A549 (cell line): ENCODE data around the gene PRR5L. TPM values are rescaled to one million over a fixed set of nuclear protein-coding genes. Genes with fewer than 3 reads are reported as not detected.

Experiments
- ATAC-seq, 2 experiments: fragments of 200-7000 bp in 1 of 2; fragments of >200 bp in 1 of 2; cut with Nextera tagmentation in 1 of 2; cut with Tn5 transposase in 1 of 2; 3 replicates each; pipeline versions ENCODE4 v1.8.0 to v1.9.1; 2018 to 2020; ENCODE audit warnings: mild to moderate bottlenecking in 1 of 2, moderate library complexity in 1 of 2
- CTCF ChIA-PET: fragments of 300-600 bp; sonication (Branson Sonifier 250); formaldehyde crosslinking; extraction: SDS; loops from one replicate; lab custom pipeline; 2021; ENCODE audit warnings: antibody characterized with exemption, inconsistent platforms; lab: Yijun Ruan, JAX
- POLR2A ChIA-PET: fragments of 350-600 bp; formaldehyde crosslinking; extraction: SDS; loops from one replicate; lab custom pipeline; 2021; ENCODE audit warnings: antibody characterized with exemption, inconsistent platforms; lab: Yijun Ruan, JAX
- DNase-seq, 2 experiments: peaks; one replicate each; pipeline versions ENCODE4 v3.0.0 to v3.0.0-alpha.2; 2011 to 2016; ENCODE audit warnings: low read depth in 1 of 2, low spot score in 1 of 2
- FAIRE-seq: peaks from 2 replicates; lab custom pipeline; 2011; peaks lifted over from hg19 to GRCh38; lab: Jason Lieb, UNC
- H3K27ac ChIP-seq, 2 experiments: fragments of >200 bp; sonication (Bioruptor Twin); formaldehyde crosslinking; 3 replicates each; pipeline ENCODE4 v1.5.1; 2016 to 2017
- H3K4me1 ChIP-seq: fragments of >200 bp; sonication (Bioruptor Twin); formaldehyde crosslinking; 3 replicates; pipeline ENCODE4 v1.6.1; 2016
- H3K4me2 ChIP-seq: fragments of >200 bp; sonication (Bioruptor Twin); formaldehyde crosslinking; 3 replicates; pipeline ENCODE4 v1.6.1; 2016
- H3K4me3 ChIP-seq: fragments of >200 bp; sonication (Bioruptor Twin); formaldehyde crosslinking; 3 replicates; pipeline ENCODE4 v1.5.1; 2016
- H3K9me3 ChIP-seq: fragments of >200 bp; sonication (Bioruptor Twin); formaldehyde crosslinking; 3 replicates; pipeline ENCODE4 v1.6.1; 2016
- CHD2 ChIP-seq: fragments of 150-350 bp; IDR thresholded peaks from 2 replicates; pipeline ENCODE4 v1.6.1; 2014; ENCODE audit warnings: low read length; ENCODE audit not compliant: partially characterized antibody
- CHD4 ChIP-seq: fragments of 200-600 bp; sonication (generic); IDR thresholded peaks from 2 replicates; pipeline ENCODE4 v1.6.1; 2016; ENCODE audit warnings: antibody characterized with exemption, mild to moderate bottlenecking, borderline replicate concordance
- EP300 ChIP-seq, 2 experiments: fragments of >200 bp; sonication (Bioruptor Twin); formaldehyde crosslinking; IDR thresholded peaks; 2 replicates in 1 of 2; 3 replicates in 1 of 2; pipeline ENCODE4 v1.6.1; 2016 to 2017
- FOSL2 ChIP-seq, 2 experiments: fragments of 450-650 bp in 1 of 2; fragments of >200 bp in 1 of 2; sonication (Bioruptor Twin) in 1 of 2; formaldehyde crosslinking; IDR thresholded peaks; 2 replicates each; pipeline versions ENCODE4 v1.5.0 to v1.6.1; 2016 to 2020; ENCODE audit warnings: mild to moderate bottlenecking in 1 of 2, moderate library complexity in 1 of 2
- GATA3 ChIP-seq: IDR thresholded peaks from 2 replicates; pipeline ENCODE4 v1.6.1; 2012; ENCODE audit warnings: borderline replicate concordance
- JUNB ChIP-seq: fragments of >200 bp; sonication (Bioruptor Twin); formaldehyde crosslinking; IDR thresholded peaks from 2 replicates; pipeline ENCODE4 v1.6.1; 2016
- KDM1A ChIP-seq: fragments of 200-600 bp; sonication (generic); IDR thresholded peaks from 2 replicates; pipeline ENCODE4 v1.6.1; 2016; ENCODE audit warnings: low read depth, mild to moderate bottlenecking
- MAFK ChIP-seq: fragments of 450-650 bp; IDR thresholded peaks from 2 replicates; pipeline ENCODE4 v1.6.1; 2014; ENCODE audit not compliant: partially characterized antibody
- MAZ ChIP-seq: fragments of 150-350 bp; IDR thresholded peaks from 2 replicates; pipeline ENCODE4 v1.6.1; 2014; ENCODE audit warnings: antibody characterized with exemption, low read depth, low read length, borderline replicate concordance
- RAD21 ChIP-seq, 2 experiments: fragments of >200 bp in 1 of 2; sonication (Bioruptor Twin) in 1 of 2; formaldehyde crosslinking in 1 of 2; IDR thresholded peaks in 1 of 2; conservative IDR thresholded peaks in 1 of 2; 2 replicates in 1 of 2; 3 replicates in 1 of 2; pipeline ENCODE4 v1.6.1; 2012 to 2018; ENCODE audit warnings: inconsistent platforms in 1 of 2
- RARB ChIP-seq: fragments of 250-450 bp; sonication (Bioruptor Pico); IDR thresholded peaks from 2 replicates; pipeline ENCODE4 v1.8.0; 2021; ENCODE audit warnings: mild to moderate bottlenecking, moderate library complexity
- TFCP2L1 ChIP-seq: fragments of 250-450 bp; sonication (Bioruptor Pico); IDR thresholded peaks from 2 replicates; pipeline ENCODE4 v1.5.0; 2021; ENCODE audit warnings: mild to moderate bottlenecking
- TP53 ChIP-seq: fragments of 250-450 bp; sonication (Bioruptor Pico); IDR thresholded peaks from 2 replicates; pipeline ENCODE4 v1.5.0; 2021; ENCODE audit warnings: mild to moderate bottlenecking, moderate library complexity
- ZC3H11A ChIP-seq: fragments of 450-650 bp; IDR thresholded peaks from 2 replicates; pipeline ENCODE4 v1.6.1; 2014; ENCODE audit warnings: antibody characterized with exemption, mild to moderate bottlenecking
- ZFP36 ChIP-seq: fragments of 450-650 bp; IDR thresholded peaks from 2 replicates; pipeline ENCODE4 v1.6.1; 2014; ENCODE audit warnings: borderline replicate concordance; ENCODE audit not compliant: partially characterized antibody
- ZNF302 ChIP-seq: fragments of 250-450 bp; sonication (Bioruptor Pico); IDR thresholded peaks from 2 replicates; pipeline ENCODE4 v1.9.0; 2021; ENCODE audit warnings: inconsistent platforms, mild to moderate bottlenecking, moderate library complexity
- ZSCAN20 ChIP-seq: fragments of 250-450 bp; sonication (Bioruptor Pico); IDR thresholded peaks from 2 replicates; pipeline ENCODE4 v1.8.0; 2022; ENCODE audit warnings: mild to moderate bottlenecking, moderate library complexity
- WGBS: methylation state at CpG from one replicate; pipeline ENCODE4 v1.1.6; 2017; ENCODE audit errors: missing lambda C conversion rate; 5-methylcytosine and 5-hydroxymethylcytosine counted together
- polyA plus RNA-seq, 4 experiments: library from polyadenylated mRNA; depleted of rRNA in 3 of 4; stranded (reverse); fragments of >200 nt; fragmentation: RNase III in 1 of 4; extraction: RNeasy Plus Mini Kit Qiagen cat#74134 plus additional on column Dnase treatment in 1 of 4; gene quantifications; 2 replicates in 3 of 4; 3 replicates in 1 of 4; pipeline ENCODE4 v1.2.3, GENCODE V29; 2011 to 2017
- TF ChIP-seq, protein P1 (sequence below): fragments of >200 bp; sonication (Bioruptor Twin); formaldehyde crosslinking; IDR thresholded peaks from 2 replicates; pipeline ENCODE4 v1.6.1; 2016
- TF ChIP-seq, protein P2 (sequence below): fragments of >200 bp; sonication (Bioruptor Twin); formaldehyde crosslinking; IDR thresholded peaks from 3 replicates; pipeline ENCODE4 v1.5.1; 2016
- TF ChIP-seq, protein P3 (sequence below): IDR thresholded peaks from 2 replicates; pipeline ENCODE4 v1.6.1; 2012; ENCODE audit warnings: low read depth, borderline replicate concordance
- TF ChIP-seq, protein P4 (sequence below): fragments of >200 bp; sonication (Bioruptor Twin); formaldehyde crosslinking; IDR thresholded peaks from 3 replicates; pipeline ENCODE4 v1.6.1; 2016
- TF ChIP-seq, protein P5 (sequence below): fragments of 200-600 bp; sonication (generic); IDR thresholded peaks from 2 replicates; pipeline ENCODE4 v1.6.1; 2016; ENCODE audit warnings: antibody characterized with exemption, mild to moderate bottlenecking, moderate library complexity
- TF ChIP-seq, protein P6 (sequence below): IDR thresholded peaks from 2 replicates; pipeline ENCODE4 v1.6.1; 2012
- TF ChIP-seq, protein P7 (sequence below): fragments of 150-350 bp; IDR thresholded peaks from 2 replicates; pipeline ENCODE4 v1.6.1; 2014; ENCODE audit warnings: low read depth, mild to moderate bottlenecking, low read length

Gene PRR5L
- polyA plus RNA-seq, 2 of the 4 experiments (the other 2 are of a cell fraction), result 6.9 to 12.1 TPM

DNA sequence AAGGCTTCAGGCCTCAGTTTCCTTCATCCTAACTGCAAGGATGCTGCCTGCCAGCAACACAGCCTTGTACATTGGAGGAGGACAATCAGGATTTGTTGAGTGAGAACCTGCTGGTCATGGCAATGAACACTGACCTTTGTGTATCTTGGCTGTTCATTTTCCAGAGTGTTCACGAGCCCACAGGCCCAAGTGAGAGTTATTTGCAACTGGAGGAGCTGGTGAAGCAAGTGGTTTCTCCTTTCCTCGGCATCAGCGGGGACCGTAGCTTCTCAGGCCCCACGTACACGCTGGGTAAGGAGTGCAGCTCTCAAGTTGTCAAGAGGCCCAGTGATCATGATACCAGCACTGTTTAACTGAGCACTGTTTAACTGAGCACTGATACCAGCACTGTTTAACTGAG is 155.0 kb downstream of the PRR5L start:
- Histone ChIP-seq H3K4me1 (peaks cover 41% of the 10 kb centered on the region), H3K4me2 (no peak overlapping the region)
- ATAC-seq, result no peak
- ChIA-PET POLR2A (no interaction called here), CTCF (interaction anchor here (0.8 to 2.7 kb wide), 3 partner anchors 13 to 75 kb away, joined by 3 to 9 read pairs (median 7); no protein-coding TSS in a partner anchor)
- no peak for FAIRE-seq
- TF ChIP-seq MAFK, result no peak
- TF ChIP-seq ZNF302 (CRISPR knock-in tag), result no peak
- no peak for TF ChIP-seq CHD4
- TF ChIP-seq MAZ, result no peak
- TF ChIP-seq, protein P1, sequence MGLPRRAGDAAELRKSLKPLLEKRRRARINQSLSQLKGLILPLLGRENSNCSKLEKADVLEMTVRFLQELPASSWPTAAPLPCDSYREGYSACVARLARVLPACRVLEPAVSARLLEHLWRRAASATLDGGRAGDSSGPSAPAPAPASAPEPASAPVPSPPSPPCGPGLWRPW, result no peak
- TF ChIP-seq RARB, result no peak
- TF ChIP-seq GATA3, result no peak
- no peak for TF ChIP-seq EP300 (IDR thresholded peaks at IDR 0.05)
- TF ChIP-seq ZSCAN20 (CRISPR knock-in tag), result no peak
- TF ChIP-seq FOSL2 (IDR thresholded peaks at IDR 0.05), result no peak
- no peak for TF ChIP-seq FOSL2 (CRISPR knock-in tag; IDR thresholded peaks at IDR 0.05)
- no peak for TF ChIP-seq ZFP36
- TF ChIP-seq, protein P2, sequence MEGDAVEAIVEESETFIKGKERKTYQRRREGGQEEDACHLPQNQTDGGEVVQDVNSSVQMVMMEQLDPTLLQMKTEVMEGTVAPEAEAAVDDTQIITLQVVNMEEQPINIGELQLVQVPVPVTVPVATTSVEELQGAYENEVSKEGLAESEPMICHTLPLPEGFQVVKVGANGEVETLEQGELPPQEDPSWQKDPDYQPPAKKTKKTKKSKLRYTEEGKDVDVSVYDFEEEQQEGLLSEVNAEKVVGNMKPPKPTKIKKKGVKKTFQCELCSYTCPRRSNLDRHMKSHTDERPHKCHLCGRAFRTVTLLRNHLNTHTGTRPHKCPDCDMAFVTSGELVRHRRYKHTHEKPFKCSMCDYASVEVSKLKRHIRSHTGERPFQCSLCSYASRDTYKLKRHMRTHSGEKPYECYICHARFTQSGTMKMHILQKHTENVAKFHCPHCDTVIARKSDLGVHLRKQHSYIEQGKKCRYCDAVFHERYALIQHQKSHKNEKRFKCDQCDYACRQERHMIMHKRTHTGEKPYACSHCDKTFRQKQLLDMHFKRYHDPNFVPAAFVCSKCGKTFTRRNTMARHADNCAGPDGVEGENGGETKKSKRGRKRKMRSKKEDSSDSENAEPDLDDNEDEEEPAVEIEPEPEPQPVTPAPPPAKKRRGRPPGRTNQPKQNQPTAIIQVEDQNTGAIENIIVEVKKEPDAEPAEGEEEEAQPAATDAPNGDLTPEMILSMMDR, result no peak
- TF ChIP-seq, protein P3, sequence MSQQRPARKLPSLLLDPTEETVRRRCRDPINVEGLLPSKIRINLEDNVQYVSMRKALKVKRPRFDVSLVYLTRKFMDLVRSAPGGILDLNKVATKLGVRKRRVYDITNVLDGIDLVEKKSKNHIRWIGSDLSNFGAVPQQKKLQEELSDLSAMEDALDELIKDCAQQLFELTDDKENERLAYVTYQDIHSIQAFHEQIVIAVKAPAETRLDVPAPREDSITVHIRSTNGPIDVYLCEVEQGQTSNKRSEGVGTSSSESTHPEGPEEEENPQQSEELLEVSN, result no peak
- TF ChIP-seq CHD2, result no peak
- TF ChIP-seq, protein P4, sequence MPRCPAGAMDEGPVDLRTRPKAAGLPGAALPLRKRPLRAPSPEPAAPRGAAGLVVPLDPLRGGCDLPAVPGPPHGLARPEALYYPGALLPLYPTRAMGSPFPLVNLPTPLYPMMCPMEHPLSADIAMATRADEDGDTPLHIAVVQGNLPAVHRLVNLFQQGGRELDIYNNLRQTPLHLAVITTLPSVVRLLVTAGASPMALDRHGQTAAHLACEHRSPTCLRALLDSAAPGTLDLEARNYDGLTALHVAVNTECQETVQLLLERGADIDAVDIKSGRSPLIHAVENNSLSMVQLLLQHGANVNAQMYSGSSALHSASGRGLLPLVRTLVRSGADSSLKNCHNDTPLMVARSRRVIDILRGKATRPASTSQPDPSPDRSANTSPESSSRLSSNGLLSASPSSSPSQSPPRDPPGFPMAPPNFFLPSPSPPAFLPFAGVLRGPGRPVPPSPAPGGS, result no peak
- TF ChIP-seq RAD21 (conservative IDR thresholded peaks at IDR 0.05 in 1 of 2, IDR thresholded peaks at IDR 0.05 in 1 of 2), result no peak
- TF ChIP-seq, protein P5, sequence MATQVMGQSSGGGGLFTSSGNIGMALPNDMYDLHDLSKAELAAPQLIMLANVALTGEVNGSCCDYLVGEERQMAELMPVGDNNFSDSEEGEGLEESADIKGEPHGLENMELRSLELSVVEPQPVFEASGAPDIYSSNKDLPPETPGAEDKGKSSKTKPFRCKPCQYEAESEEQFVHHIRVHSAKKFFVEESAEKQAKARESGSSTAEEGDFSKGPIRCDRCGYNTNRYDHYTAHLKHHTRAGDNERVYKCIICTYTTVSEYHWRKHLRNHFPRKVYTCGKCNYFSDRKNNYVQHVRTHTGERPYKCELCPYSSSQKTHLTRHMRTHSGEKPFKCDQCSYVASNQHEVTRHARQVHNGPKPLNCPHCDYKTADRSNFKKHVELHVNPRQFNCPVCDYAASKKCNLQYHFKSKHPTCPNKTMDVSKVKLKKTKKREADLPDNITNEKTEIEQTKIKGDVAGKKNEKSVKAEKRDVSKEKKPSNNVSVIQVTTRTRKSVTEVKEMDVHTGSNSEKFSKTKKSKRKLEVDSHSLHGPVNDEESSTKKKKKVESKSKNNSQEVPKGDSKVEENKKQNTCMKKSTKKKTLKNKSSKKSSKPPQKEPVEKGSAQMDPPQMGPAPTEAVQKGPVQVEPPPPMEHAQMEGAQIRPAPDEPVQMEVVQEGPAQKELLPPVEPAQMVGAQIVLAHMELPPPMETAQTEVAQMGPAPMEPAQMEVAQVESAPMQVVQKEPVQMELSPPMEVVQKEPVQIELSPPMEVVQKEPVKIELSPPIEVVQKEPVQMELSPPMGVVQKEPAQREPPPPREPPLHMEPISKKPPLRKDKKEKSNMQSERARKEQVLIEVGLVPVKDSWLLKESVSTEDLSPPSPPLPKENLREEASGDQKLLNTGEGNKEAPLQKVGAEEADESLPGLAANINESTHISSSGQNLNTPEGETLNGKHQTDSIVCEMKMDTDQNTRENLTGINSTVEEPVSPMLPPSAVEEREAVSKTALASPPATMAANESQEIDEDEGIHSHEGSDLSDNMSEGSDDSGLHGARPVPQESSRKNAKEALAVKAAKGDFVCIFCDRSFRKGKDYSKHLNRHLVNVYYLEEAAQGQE, result no peak
- TF ChIP-seq, protein P6, sequence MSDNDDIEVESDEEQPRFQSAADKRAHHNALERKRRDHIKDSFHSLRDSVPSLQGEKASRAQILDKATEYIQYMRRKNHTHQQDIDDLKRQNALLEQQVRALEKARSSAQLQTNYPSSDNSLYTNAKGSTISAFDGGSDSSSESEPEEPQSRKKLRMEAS, result no peak
- TF ChIP-seq, all 56 proteins: peak for 0
- 88% methylated on average over 6 of the region's 6 CpGs for WGBS
- H3K27ac ChIP-seq, result no peak overlapping the region
- no peak overlapping the region for H3K4me3 ChIP-seq
- H3K9me3 ChIP-seq, result no peaks in the 10 kb centered on the region
- no peak for DNase-seq

DNA sequence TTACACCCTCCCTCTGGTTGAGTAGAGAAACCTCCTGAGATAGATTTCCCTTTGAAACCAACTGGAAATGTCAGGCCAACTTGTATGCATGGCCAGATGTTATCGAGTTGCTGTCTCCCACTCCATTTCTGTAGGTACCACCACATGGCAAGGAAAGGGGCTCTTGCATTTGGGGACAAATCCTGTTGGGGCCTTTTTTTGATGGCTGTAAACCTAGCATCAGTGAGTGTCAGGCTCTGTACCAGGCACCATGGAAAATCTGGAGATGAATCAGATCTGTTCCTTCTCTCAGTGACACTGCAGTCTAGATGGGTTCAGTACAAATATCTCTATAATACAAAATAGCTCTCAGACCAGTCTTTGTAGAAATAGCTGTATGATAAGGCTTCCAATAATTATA is 155.6 kb downstream of the PRR5L start:
- POLR2A ChIA-PET, result no interaction called here
- FAIRE-seq, result no peak
- no peak for TF ChIP-seq KDM1A
- TF ChIP-seq TFCP2L1 (CRISPR knock-in tag), result no peak
- TF ChIP-seq CHD4, result no peak
- TF ChIP-seq, protein P7, sequence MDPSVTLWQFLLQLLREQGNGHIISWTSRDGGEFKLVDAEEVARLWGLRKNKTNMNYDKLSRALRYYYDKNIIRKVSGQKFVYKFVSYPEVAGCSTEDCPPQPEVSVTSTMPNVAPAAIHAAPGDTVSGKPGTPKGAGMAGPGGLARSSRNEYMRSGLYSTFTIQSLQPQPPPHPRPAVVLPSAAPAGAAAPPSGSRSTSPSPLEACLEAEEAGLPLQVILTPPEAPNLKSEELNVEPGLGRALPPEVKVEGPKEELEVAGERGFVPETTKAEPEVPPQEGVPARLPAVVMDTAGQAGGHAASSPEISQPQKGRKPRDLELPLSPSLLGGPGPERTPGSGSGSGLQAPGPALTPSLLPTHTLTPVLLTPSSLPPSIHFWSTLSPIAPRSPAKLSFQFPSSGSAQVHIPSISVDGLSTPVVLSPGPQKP, result no peak
- no peak for TF ChIP-seq ZC3H11A
- no peak for TF ChIP-seq JUNB
- no peak for TF ChIP-seq TP53 (CRISPR knock-in tag)
- TF ChIP-seq, all 56 proteins: peak for 0
- Histone ChIP-seq H3K4me2 (no peak overlapping the region), H3K27ac (no peak overlapping the region), H3K4me1 (peaks cover 44% of the 10 kb centered on the region), H3K4me3 (no peak overlapping the region), H3K9me3 (no peaks in the 10 kb centered on the region)
- DNase-seq (no peak), ATAC-seq (no peak)
- CTCF ChIA-PET, result interaction anchor here (0.9 to 2.4 kb wide), 7 partner anchors 12 to 159 kb away, joined by 3 to 12 read pairs (median 6); no protein-coding TSS in a partner anchor
- 77% methylated on average over 1 of the region's 1 CpG for WGBS
